PC-9 (cell line): Measurements from ENCODE around the gene NELFB. TPM values are rescaled to one million over a fixed set of nuclear protein-coding genes. Genes with fewer than 3 reads are reported as not detected.

Experiments used
- BruUV-seq: library from RNA; stranded (reverse); fragments of 400-500 nt; replicated peaks from 2 replicates; lab custom pipeline; 2021; lab: Mats Ljungman, UMichigan
- CTCF ChIA-PET: fragments of 300-600 bp; sonication (Branson Sonifier 250); formaldehyde crosslinking; loops from one replicate; lab custom pipeline; 2022; ENCODE audit warnings: antibody characterized with exemption; lab: Charles Lee
- POLR2A ChIA-PET: fragments of 300-600 bp; sonication (Branson Sonifier 250); formaldehyde crosslinking; loops from one replicate; lab custom pipeline; 2022; ENCODE audit warnings: antibody characterized with exemption; ENCODE audit not compliant: unreplicated experiment; lab: Charles Lee
- DNase-seq, 2 experiments: peaks; one replicate each; pipeline versions ENCODE4 v3.0.0 to v3.0.0-alpha.2; 2015 to 2022; ENCODE audit warnings: mixed read lengths in 1 of 2
- H2AFZ ChIP-seq: fragments of 200-600 bp; sonication (generic); 2 replicates; pipeline ENCODE4 v1.8.1; 2017; ENCODE audit warnings: antibody characterized with exemption
- H3F3A ChIP-seq: fragments of 200-600 bp; sonication (generic); 2 replicates; pipeline ENCODE4 v1.8.1; 2017; ENCODE audit warnings: antibody characterized with exemption, mild to moderate bottlenecking, low read depth; ENCODE audit not compliant: insufficient read depth
- H3K27ac ChIP-seq: fragments of 200-600 bp; sonication (generic); 2 replicates; pipeline ENCODE4 v1.6.1; 2016; ENCODE audit warnings: mixed run types
- H3K27me3 ChIP-seq: fragments of 200-600 bp; sonication (generic); 2 replicates; pipeline ENCODE4 v1.6.1; 2016; ENCODE audit warnings: low read depth, mixed run types; ENCODE audit not compliant: insufficient read depth
- H3K36me3 ChIP-seq: fragments of 200-600 bp; sonication (generic); 2 replicates; pipeline ENCODE4 v1.6.1; 2016; ENCODE audit warnings: low read depth, mixed run types
- H3K4me1 ChIP-seq: fragments of 200-600 bp; sonication (generic); replicated peaks from 2 replicates; pipeline ENCODE4 v1.6.1; 2016; ENCODE audit warnings: mixed run types; ENCODE audit not compliant: insufficient read depth
- H3K4me2 ChIP-seq: fragments of 200-600 bp; sonication (generic); 2 replicates; pipeline ENCODE4 v1.6.1; 2017; ENCODE audit warnings: mixed run types
- H3K4me3 ChIP-seq: fragments of 200-600 bp; sonication (generic); 2 replicates; pipeline ENCODE4 v1.6.1; 2016; ENCODE audit warnings: mixed run types
- H3K79me2 ChIP-seq: fragments of 200-600 bp; sonication (generic); 2 replicates; pipeline ENCODE4 v1.6.1; 2017; ENCODE audit warnings: low read depth, mixed run types
- H3K9me2 ChIP-seq: fragments of 200-600 bp; sonication (generic); 2 replicates; pipeline ENCODE4 v1.8.1; 2017; ENCODE audit warnings: mild to moderate bottlenecking; ENCODE audit not compliant: insufficient read depth
- H3K9me3 ChIP-seq: fragments of 200-600 bp; sonication (generic); 2 replicates; pipeline ENCODE4 v1.8.1; 2016; ENCODE audit warnings: low read depth; ENCODE audit not compliant: insufficient read depth
- H4K20me1 ChIP-seq: fragments of 200-600 bp; sonication (generic); 2 replicates; pipeline ENCODE4 v1.8.1; 2017; ENCODE audit not compliant: insufficient read depth
- EZH2 ChIP-seq: fragments of 200-600 bp; sonication (generic); IDR thresholded peaks from 2 replicates; pipeline ENCODE4 v1.8.0; 2017; ENCODE audit warnings: antibody characterized with exemption, low read depth
- intact Hi-C: fragments of 100-400 bp; cut with micrococcal nuclease; formaldehyde crosslinking; loops from one replicate; pipeline ENCODE4 v1.10.0; 2022; ENCODE audit not compliant: unreplicated experiment
- total RNA-seq: library from RNA; stranded (reverse); gene quantifications from 2 replicates; pipeline ENCODE4 v1.2.3, GENCODE V29; 2021
- TF ChIP-seq, protein P1 (sequence below): fragments of 200-600 bp; sonication (generic); conservative IDR thresholded peaks from 2 replicates; pipeline ENCODE4 v1.6.1; 2017; ENCODE audit warnings: mixed run types, antibody characterized with exemption, mild to moderate bottlenecking, moderate library complexity

NELFB gene
- total RNA-seq, 1 experiment from 2014 or later, result 94.2 TPM

DNA sequence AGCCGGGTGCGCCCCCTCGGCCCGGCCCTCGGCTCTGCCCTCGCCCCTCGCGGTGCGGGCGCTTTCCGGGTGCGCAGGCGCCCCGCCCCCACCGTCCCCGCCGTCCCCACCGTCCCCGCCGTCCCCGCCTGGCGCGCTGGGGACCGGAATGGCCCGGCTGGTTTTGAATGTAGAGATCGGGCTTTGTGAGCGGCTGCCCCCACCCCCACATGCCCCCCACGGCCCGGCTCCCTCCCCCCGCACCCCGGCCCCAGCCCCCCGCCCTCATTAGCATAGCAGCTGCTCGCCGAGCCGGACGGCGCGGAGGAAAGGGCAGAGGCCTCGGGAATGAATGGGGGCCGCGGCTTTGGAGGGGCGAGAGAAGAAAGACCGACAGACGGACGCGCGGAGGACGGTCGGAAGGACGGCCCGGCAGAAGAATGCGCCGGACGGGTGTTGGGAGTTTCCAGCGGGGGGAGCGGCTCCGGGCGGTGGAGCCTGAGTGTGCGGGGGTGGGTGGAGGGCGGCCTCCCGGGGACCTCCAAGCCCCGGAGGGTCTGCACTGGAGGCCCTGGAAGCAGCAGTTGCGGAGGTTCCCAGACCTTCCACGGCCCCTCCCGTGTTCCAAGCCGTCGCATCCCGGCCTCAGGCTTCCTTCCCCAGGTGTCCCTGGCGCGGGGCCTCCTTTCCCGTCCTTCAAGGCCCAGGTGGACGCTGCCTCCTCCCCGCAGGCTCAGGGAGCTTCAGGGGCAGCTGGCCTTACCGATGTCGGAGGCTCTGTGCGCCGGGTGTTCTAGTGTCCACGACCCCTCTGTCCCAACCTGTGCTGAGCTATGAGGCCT is 40.9 kb downstream of the NELFB start:
- Histone ChIP-seq H3K79me2 (peaks cover 22% of the 10 kb centered on the region), H3K4me3 (peak overlapping the region; percentile 35; the same call in 1 of the 2 replicates), H3K27me3 (no peaks in the 10 kb centered on the region), H3K4me2 (peak overlapping the region; percentile 75; the same call in 1 of the 2 replicates), H3K36me3 (no peaks in the 10 kb centered on the region), H3K9me3 (no peaks in the 10 kb centered on the region), H4K20me1 (peaks cover 14% of the 10 kb centered on the region), H3F3A (peaks cover 36% of the 10 kb centered on the region), H3K9me2 (no peaks in the 10 kb centered on the region), H3K4me1 (peaks cover 11% of the 10 kb centered on the region), H3K27ac (no peak overlapping the region), H2AFZ (no peak overlapping the region)
- DNase-seq, result no peak
- BruUV-seq, result no TSS peak
- CTCF ChIA-PET, result no interaction called here
- intact Hi-C loops, result no loop called here
- POLR2A ChIA-PET, result no interaction called here
- TF ChIP-seq, protein P1, sequence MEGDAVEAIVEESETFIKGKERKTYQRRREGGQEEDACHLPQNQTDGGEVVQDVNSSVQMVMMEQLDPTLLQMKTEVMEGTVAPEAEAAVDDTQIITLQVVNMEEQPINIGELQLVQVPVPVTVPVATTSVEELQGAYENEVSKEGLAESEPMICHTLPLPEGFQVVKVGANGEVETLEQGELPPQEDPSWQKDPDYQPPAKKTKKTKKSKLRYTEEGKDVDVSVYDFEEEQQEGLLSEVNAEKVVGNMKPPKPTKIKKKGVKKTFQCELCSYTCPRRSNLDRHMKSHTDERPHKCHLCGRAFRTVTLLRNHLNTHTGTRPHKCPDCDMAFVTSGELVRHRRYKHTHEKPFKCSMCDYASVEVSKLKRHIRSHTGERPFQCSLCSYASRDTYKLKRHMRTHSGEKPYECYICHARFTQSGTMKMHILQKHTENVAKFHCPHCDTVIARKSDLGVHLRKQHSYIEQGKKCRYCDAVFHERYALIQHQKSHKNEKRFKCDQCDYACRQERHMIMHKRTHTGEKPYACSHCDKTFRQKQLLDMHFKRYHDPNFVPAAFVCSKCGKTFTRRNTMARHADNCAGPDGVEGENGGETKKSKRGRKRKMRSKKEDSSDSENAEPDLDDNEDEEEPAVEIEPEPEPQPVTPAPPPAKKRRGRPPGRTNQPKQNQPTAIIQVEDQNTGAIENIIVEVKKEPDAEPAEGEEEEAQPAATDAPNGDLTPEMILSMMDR, result no peak
- TF ChIP-seq EZH2, result no peak

DNA sequence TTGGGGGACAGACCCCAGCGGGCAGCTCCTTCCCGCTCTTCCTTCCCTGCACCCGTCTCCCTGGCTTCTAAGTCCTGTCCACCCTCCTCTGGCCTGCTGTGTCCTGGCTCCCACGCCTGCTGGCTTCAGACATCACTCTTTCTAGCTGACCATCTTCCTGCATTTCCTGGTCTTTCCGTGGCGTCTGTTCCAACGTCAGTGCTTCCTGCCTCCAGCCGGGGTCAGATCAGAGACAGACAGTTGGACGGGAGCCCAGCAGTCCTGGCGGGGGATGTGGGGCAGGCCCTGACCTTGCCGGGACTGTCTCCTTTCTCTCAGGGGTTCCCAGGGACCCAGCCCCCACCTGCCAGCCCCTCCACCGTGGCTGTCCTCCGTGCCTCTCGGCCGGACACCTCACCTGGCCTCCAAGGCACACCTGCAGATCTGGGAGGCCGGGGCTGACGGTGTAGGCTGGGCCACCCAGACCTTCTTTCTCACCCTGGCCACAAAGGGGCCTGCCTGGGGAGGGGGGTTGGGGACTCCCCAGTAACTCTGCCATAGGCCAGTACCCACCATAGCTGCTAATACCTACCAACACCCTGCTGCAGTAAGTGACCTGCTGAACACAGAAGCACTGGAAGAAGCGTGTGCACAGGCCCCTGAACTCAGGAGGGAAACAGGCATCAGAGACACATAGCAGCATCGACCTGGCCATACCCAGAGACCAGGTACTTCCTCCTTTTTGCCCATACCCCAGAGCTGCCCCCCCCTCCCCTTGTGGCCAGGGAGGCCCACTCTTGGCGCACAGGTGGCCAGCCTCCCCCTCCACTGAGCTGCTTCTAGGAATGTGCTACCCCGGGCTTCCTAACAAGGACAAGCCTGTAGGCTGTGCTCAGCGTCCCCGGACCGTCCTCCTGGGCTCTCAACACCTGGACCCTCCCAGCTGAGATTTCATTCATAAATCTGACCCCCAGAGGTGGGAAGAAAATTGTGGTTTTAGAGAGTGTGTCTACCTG is 41.8 kb downstream of the NELFB start:
- H3K27ac ChIP-seq, result no peak overlapping the region
- H2AFZ ChIP-seq, result no peak overlapping the region

DNA sequence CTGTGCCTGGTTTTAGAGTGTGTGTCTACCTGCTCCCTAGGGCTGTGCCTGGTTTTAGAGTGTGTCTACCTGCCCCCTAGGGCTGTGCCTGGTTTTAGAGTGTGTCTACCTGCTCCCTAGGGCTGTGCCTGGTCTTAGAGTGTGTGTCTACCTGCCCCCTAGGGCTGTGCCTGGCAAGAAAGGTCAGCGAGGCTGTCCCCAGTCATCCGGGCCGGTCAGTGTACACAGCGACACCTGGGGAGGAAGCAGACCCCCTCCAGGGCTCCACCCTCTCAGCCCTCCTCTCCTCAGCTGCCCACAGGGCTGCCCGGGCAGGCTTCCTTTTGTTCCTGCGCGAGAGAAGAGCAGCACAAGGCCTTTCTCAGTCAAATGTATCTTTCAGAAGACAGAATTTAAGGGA is 42.8 kb downstream of the NELFB start:
- no peak overlapping the region for H3K27ac ChIP-seq
- BruUV-seq, result no TSS peak
- H3K4me2 ChIP-seq, result 0 out of 2 replicates have a peak overlapping the region, but pooled peaks have one; percentile 1
- TF ChIP-seq EZH2, result no peak
- TF ChIP-seq, protein P1, result no peak
- intact Hi-C loops, result no loop called here
- H2AFZ ChIP-seq, result no peak overlapping the region
- ChIA-PET POLR2A (interaction anchor here (0.7 kb wide), 1 partner anchor 216 kb away, joined by 4 read pairs; no protein-coding TSS in a partner anchor), CTCF (no interaction called here)
- H3K36me3 ChIP-seq, result no peaks in the 10 kb centered on the region
- H3K27me3 ChIP-seq, result no peaks in the 10 kb centered on the region
- H3F3A ChIP-seq, result peaks cover 40% of the 10 kb centered on the region
- peaks cover 14% of the 10 kb centered on the region for H4K20me1 ChIP-seq
- H3K9me2 ChIP-seq, result no peaks in the 10 kb centered on the region
- peaks cover 22% of the 10 kb centered on the region for H3K79me2 ChIP-seq
- peaks cover 14% of the 10 kb centered on the region for H3K4me1 ChIP-seq
- DNase-seq, result no peak
- no peak overlapping the region for H3K4me3 ChIP-seq
- H3K9me3 ChIP-seq, result no peaks in the 10 kb centered on the region

More for the DNA sequence above, 41.8 kb downstream of the NELFB start:
- ChIA-PET CTCF (no interaction called here), POLR2A (no interaction called here)
- Histone ChIP-seq H4K20me1 (peaks cover 14% of the 10 kb centered on the region), H3K36me3 (no peaks in the 10 kb centered on the region), H3F3A (peaks cover 40% of the 10 kb centered on the region), H3K4me3 (no peak overlapping the region), H3K9me3 (no peaks in the 10 kb centered on the region), H3K4me1 (peaks cover 11% of the 10 kb centered on the region), H3K27me3 (no peaks in the 10 kb centered on the region), H3K9me2 (no peaks in the 10 kb centered on the region), H3K79me2 (peaks cover 22% of the 10 kb centered on the region), H3K4me2 (no peak overlapping the region)
- TF ChIP-seq, protein P1, result no peak
- no peak for TF ChIP-seq EZH2
- DNase-seq, result no peak
- intact Hi-C loops, result no loop called here
- BruUV-seq, result no TSS peak
